Hepatic stellate cell (primary cell): ENCODE measurements around the gene SWT1.
"Not testable (repeated sequence)": the region's sequence is repeated elsewhere in the genome, so short reads cannot be mapped to it uniquely, and the experiment has no call there.

Experiments
- DNase-seq: peaks from one replicate; pipeline ENCODE4 v3.0.0; 2011; ENCODE audit warnings: low spot score

The SWT1 gene

DNA sequence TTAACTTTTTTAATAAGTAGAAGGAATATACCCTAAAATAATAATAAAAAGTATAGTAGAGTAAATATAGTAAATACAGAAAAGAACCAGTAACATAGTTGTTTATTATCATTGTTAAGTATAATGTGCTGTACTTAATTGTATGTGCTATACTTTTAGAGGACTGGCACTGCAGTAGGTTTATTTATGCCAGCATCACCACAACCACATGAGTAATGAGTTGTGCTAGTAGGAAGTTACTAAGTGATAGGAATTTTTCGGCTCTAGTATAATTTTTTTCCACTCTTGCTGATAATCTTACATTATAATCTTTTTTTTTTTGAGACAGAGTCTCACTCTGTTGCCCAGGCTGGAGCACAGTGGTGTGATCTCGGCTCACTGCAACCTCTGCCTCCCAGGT, 88.5 kb downstream of the SWT1 start:
- DNase-seq, result no peak

- no peak for DNase-seq
These were observed 92.6 kb downstream of the SWT1 start for GRCh38 chr1:185249563-185249962.

DNA sequence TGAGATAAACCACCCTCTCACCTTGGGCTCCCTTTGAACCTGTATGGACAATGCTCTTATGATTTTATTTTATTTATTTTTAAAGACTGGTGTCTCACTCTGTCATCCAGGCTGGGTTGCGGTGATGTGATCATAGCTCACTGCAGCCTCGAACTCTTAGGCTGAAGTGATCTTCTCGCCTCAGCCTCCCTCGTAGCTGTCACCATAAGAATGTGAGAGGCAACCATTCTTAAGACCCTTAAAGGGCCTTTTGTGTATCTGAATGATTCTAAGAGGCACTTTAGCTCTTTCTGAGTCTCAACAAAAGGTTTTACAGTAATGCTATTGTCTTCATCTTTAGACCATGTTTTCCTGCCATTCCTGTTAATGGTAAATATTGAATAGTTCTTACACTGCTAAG, 93.1 kb downstream of the SWT1 start:
- DNase-seq, result no peak

GRCh38 chr1:185251928-185252327, 95.0 kb downstream of the SWT1 start:
- DNase-seq, result not testable (repeated sequence)

GRCh38 chr1:185252404-185252803, 95.4 kb downstream of the SWT1 start:
- DNase-seq, result not testable (repeated sequence)

GRCh38 chr1:185255595-185255994, 98.6 kb downstream of the SWT1 start:
- DNase-seq, result not testable (repeated sequence)

DNA sequence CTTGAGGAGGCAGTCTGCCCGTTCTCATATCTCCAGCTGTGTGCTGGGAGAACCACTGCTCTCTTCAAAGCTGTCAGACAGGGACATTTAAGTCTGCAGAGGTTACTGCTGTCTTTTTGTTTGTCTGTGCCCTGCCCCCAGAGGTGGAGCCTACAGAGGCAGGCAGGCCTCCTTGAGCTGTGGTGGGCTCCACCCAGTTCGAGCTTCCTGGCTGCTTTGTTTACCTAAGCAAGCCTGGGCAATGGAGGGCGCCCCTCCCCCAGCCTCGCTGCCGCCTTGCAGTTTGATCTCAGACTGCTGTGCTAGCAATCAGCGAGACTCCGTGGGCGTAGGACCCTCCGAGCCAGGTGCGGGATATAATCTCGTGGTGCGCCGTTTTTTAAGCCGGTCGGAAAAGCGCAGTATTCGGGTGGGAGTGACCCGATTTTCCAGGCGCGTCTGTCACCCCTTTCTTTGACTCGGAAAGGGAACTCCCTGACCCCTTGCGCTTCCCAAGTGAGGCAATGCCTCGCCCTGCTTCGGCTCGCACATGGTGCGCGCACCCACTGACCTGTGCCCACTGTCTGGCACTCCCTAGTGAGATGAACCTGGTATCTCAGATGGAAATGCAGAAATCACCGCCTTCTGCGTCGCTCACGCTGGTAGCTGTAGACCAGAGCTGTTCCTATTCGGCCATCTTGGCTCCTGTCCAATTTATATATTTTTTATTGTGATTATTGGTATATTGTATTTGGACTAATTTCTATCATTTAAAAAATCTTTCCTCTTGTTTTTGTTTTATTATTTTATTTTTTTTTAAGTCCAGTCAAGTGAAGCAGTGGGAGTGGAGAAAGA, 100.4 kb downstream of the SWT1 start:
- not testable (repeated sequence) for DNase-seq

DNA sequence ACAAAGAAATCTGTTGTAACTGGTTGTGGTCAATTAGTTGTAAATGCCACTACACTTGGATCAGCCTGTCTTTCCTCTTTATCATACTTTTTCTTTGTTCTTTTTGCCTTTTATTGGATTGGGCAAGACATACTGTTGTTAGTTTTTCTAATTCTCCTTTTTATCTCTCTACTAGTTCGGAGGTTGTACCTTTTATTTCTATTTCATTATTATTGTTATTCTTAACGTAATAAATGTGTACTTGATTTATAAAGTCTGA, 100.9 kb downstream of the SWT1 start:
- DNase-seq, result no peak

- DNase-seq, result no peak
These were observed 101.7 kb downstream of the SWT1 start for GRCh38 chr1:185258676-185259075.

- DNase-seq, result no peak
These were observed 103.6 kb downstream of the SWT1 start for GRCh38 chr1:185260611-185261010.

DNA sequence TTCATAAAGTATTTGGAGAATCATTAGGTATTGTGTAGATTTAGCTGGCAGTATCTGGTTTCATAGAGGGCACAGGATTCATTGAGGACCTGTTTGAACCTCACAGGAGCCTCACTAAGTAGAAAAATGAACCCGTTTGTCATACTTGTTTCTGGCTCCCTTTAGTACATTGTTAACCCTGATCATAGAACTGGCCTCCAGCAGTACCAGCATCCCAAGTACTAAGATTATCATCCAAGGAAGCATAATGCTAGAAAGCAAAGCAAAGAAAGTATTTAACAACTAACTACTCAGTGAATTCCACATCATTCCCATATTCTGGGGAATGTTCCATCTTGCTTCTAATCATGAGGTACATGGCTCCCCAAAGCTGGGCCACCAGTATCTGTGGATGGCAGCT, 105.2 kb downstream of the SWT1 start:
- no peak for DNase-seq

DNA sequence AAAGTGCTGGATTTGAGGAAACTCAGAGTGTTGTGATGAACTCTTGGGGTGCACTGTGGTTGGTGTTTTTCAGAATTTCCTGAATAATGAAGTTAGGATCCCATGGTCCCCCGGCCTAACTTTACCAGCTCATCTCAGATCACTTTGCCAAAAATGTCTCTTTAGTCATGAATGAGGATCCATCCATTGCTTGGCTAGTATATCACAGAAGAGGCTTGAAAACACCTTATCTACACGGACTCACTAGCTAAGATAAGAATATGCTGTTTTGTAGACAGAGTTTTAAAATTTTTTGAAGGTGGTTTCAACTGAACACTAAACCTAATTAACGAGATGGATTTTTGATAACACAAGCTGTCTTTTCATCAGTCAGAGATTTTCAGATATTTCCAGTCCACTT, 106.3 kb downstream of the SWT1 start:
- no peak for DNase-seq

- no peak for DNase-seq
These were observed 106.8 kb downstream of the SWT1 start for GRCh38 chr1:185263780-185264179.

- DNase-seq, result no peak
These were observed 108.3 kb downstream of the SWT1 start for GRCh38 chr1:185265314-185265713.

GRCh38 chr1:185267301-185267700, 110.3 kb downstream of the SWT1 start:
- no peak for DNase-seq

DNA sequence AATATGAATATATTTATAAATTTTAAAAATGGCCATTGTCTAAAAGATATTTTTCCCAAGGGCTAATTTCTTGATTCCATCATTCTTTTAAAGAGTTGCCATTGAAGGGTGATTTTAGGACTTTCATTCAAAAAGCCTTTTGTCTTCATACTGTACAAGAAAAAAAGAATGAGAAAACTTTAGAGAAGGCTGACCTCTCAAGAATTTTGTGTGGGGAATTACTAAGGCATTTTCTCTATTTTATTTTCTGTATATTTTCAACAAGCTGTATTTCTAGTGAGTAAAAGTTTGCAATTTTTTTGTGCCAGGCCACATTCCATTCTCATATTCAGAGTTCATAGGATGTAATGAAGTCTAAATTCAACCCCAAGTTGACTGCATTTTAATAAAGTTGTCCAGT, 110.7 kb downstream of the SWT1 start:
- no peak for DNase-seq

DNA sequence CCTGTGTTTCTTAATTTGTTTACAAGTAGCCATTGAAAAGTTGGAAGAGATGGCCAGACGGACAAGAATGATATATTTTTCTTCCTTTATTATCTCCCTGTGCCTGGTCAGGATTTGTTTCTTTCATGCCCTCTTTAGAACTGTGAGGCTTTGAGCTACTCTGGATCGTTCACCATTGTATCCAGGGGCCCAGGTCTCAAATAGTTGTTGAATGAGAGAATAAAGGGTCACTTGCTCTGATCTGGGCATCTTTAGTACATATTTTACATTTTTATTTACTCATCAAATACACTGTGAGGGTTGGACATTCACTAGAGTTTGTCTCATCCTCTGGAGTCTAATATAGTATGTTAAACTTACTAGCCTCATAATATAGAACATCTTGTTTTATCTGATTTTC, 111.4 kb downstream of the SWT1 start:
- DNase-seq, result no peak

- DNase-seq, result no peak
These were observed 115.0 kb downstream of the SWT1 start for GRCh38 chr1:185271921-185272320.

DNA sequence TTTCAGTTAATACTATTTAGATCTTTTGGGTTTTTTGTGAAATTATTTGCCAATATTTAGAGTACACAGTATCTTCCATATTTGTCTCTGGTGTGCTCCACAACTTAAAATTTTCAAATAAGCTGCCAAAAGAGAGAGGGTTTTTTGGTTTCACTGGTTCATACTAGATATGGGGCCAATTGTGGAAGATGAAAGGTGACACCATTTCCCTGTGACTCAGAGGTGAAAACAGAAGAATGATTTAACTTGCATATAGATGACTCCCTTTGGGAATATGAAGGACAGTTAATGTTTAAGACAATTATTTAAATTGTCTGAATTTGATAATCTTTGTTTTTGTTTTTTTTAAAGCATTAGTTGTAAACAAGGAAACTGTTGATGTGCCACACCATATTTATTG, 122.6 kb downstream of the SWT1 start:
- no peak for DNase-seq

DNA sequence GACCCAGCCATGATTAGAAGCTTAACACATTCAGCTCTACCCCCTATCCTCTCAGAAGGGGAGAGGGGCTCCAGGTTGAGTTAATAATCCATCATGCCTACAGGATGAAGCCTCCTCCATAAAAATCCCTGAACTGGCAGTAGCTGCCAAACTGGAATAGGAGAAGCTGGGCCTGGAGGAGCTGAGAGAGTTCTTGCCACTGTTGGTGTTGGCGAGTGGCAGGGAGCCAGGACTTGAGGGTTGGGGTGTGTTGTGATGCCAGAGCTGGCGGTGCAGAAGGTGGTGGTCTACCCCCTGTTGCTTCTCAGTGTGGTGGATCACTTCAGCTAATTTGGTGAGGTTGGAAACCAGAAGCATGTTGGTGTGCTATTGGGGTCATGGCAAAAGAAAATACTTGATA, 123.6 kb downstream of the SWT1 start:
- DNase-seq, result no peak

DNA sequence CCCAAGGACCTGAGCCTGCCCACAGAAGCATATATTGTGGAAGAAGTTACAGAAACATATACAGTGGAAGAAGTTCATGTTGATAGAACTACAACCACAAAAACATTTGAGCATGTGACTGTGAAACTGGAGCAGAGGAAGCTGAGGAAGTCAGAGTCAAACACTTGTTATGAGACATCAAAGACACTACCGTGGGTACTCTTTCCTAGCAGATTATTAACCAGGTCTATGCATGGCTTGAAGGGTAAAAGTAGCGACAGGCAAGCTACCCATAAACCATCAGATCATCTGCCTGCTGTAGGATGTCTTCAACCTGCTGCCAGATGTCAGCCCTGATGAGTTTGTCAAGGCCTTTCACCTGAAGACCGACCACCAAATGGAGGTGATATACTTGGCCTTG, 124.3 kb downstream of the SWT1 start:
- DNase-seq, result no peak

- DNase-seq, result no peak
These were observed 127.1 kb downstream of the SWT1 start for GRCh38 chr1:185284116-185284515.

GRCh38 chr1:185284533-185285276, 127.7 kb downstream of the SWT1 start:
- no peak for DNase-seq

GRCh38 chr1:185287451-185287850, 130.5 kb downstream of the SWT1 start:
- no peak for DNase-seq
